Retina (tissue), 1 donor: ENCODE data around the gene PAPSS2.
"Not testable (repeated sequence)": the region's sequence is repeated elsewhere in the genome, so short reads cannot be mapped to it uniquely, and the experiment has no call there.

ENCODE experiments used
- DNase-seq: peaks from one replicate; pipeline ENCODE4 v3.0.0-alpha.2; 2016

The PAPSS2 gene

GRCh38 chr10:87712913-87713616 lies 53.4 kb downstream of the PAPSS2 start:
- DNase-seq: no peak

- DNase-seq: no peak
Observed at GRCh38 chr10:87713707-87714106, 54.0 kb downstream of the PAPSS2 start.

- DNase-seq: no peak
Observed at GRCh38 chr10:87715552-87716347, 56.1 kb downstream of the PAPSS2 start.

GRCh38 chr10:87716348-87716670 lies 56.6 kb downstream of the PAPSS2 start:
- no peak for DNase-seq

- no peak for DNase-seq
Observed at GRCh38 chr10:87720665-87721064, 61.0 kb downstream of the PAPSS2 start.

GRCh38 chr10:87721781-87722180 lies 62.1 kb downstream of the PAPSS2 start:
- no peak for DNase-seq

- no peak for DNase-seq
Observed at GRCh38 chr10:87722716-87723115, 63.0 kb downstream of the PAPSS2 start.

GRCh38 chr10:87723500-87723899 lies 63.8 kb downstream of the PAPSS2 start:
- no peak for DNase-seq

GRCh38 chr10:87724789-87725188 lies 65.1 kb downstream of the PAPSS2 start:
- no peak for DNase-seq

GRCh38 chr10:87729940-87730339 lies 70.3 kb downstream of the PAPSS2 start:
- DNase-seq: no peak

GRCh38 chr10:87733081-87733480 lies 73.4 kb downstream of the PAPSS2 start:
- no peak for DNase-seq

- peak; percentile 82 for DNase-seq
Observed at GRCh38 chr10:87734987-87735827, 75.5 kb downstream of the PAPSS2 start.

- not testable (repeated sequence) for DNase-seq
Observed at GRCh38 chr10:87738253-87738652, 78.6 kb downstream of the PAPSS2 start.

- DNase-seq: no peak
Observed at GRCh38 chr10:87739703-87740102, 80.0 kb downstream of the PAPSS2 start.

- no peak for DNase-seq
Observed at GRCh38 chr10:87740254-87740655, 80.6 kb downstream of the PAPSS2 start.

GRCh38 chr10:87742992-87743610 lies 83.4 kb downstream of the PAPSS2 start:
- DNase-seq: not testable (repeated sequence)

- DNase-seq: no peak
Observed at GRCh38 chr10:87744606-87745005, 84.9 kb downstream of the PAPSS2 start.

GRCh38 chr10:87746911-87747310 lies 87.2 kb downstream of the PAPSS2 start:
- DNase-seq: no peak

GRCh38 chr10:87748244-87748643 lies 88.6 kb downstream of the PAPSS2 start:
- not testable (repeated sequence) for DNase-seq

- no peak for DNase-seq
Observed at GRCh38 chr10:87750001-87750671, 90.5 kb downstream of the PAPSS2 start.

- no peak for DNase-seq
Observed at GRCh38 chr10:87750817-87751216, 91.1 kb downstream of the PAPSS2 start.

- no peak for DNase-seq
Observed at GRCh38 chr10:87751274-87751673, 91.6 kb downstream of the PAPSS2 start.
